HCT116 (cell line): ENCODE data around the gene NHLRC1. TPM values are rescaled to one million over a fixed set of nuclear protein-coding genes. Genes with fewer than 3 reads are reported as not detected.

Experiments used
- ATAC-seq: fragments of 200-7000 bp; cut with Tn5 transposase; 2 replicates; pipeline ENCODE4 v1.9.1; 2020; ENCODE audit warnings: mild to moderate bottlenecking, moderate library complexity
- BruUV-seq: library from RNA; stranded (reverse); fragments of 400-500 nt; replicated peaks from 2 replicates; lab custom pipeline; 2021; lab: Mats Ljungman, UMichigan
- CTCF ChIA-PET: fragments of 300-600 bp; sonication (Branson Sonifier 250); formaldehyde crosslinking; loops from one replicate; lab custom pipeline; 2021; ENCODE audit warnings: antibody characterized with exemption; lab: Charles Lee
- POLR2A ChIA-PET: fragments of 300-600, 350-600 bp; sonication (Branson Sonifier 250); formaldehyde crosslinking; loops from one replicate; lab custom pipeline; 2021; ENCODE audit warnings: antibody characterized with exemption; lab: Charles Lee
- RAD21 ChIA-PET, 2 experiments: fragments of 300-600 bp; sonication (Branson Sonifier 250); formaldehyde crosslinking; loops; one replicate each; lab custom pipeline; 2023; ENCODE audit warnings: low total read pairs in 2 of 2; ENCODE audit not compliant: uncharacterized antibody in 2 of 2, unreplicated experiment in 2 of 2, low non-redundant PET in 1 of 2; lab: Charles Lee
- DNase-seq: peaks from one replicate; pipeline ENCODE4 v3.0.0-alpha.2; 2010; ENCODE audit warnings: low read depth, low spot score
- H2AFZ ChIP-seq: fragments of 200-600 bp; shearing (Covaris generic), sonication (generic); 2 replicates; pipeline ENCODE4 v1.6.1; 2017; ENCODE audit warnings: low read depth, mixed run types, mixed read lengths, antibody characterized with exemption, low read length; ENCODE audit not compliant: poor library complexity, severe bottlenecking
- H3K27ac ChIP-seq: 2 replicates; pipeline ENCODE4 v1.5.1; 2012; ENCODE audit warnings: low read depth, low read length
- H3K27me3 ChIP-seq: fragments of 200-600 bp; sonication (generic); 2 replicates; pipeline ENCODE4 v1.6.1; 2016; ENCODE audit warnings: mixed run types, low read length, mixed read lengths; ENCODE audit not compliant: insufficient read depth
- H3K36me3 ChIP-seq, 2 experiments: fragments of 200-500 bp in 1 of 2; fragments of 200-600 bp in 1 of 2; sonication (Bioruptor generic) in 1 of 2; sonication (generic) in 1 of 2; 2 replicates each; pipeline versions ENCODE4 v1.5.1 to v1.6.1; 2014 to 2016; ENCODE audit warnings: low read length in 2 of 2, inconsistent platforms in 1 of 2, mixed read lengths in 1 of 2, mixed run types in 1 of 2; ENCODE audit not compliant: insufficient read depth in 2 of 2, control insufficient read depth in 1 of 2
- H3K4me1 ChIP-seq, 2 experiments: fragments of 200-600 bp in 1 of 2; sonication (generic) in 1 of 2; 2 replicates each; pipeline versions ENCODE4 v1.5.1 to v1.6.1; 2012 to 2017; ENCODE audit warnings: low read length in 2 of 2, inconsistent platforms in 1 of 2, mild to moderate bottlenecking in 1 of 2, mixed read lengths in 1 of 2, mixed run types in 1 of 2, moderate library complexity in 1 of 2; ENCODE audit not compliant: insufficient read depth in 2 of 2, control insufficient read depth in 1 of 2
- H3K4me2 ChIP-seq: fragments of 200-600 bp; sonication (generic); 2 replicates; pipeline ENCODE4 v1.6.1; 2017; ENCODE audit warnings: mixed run types, low read length, mixed read lengths
- H3K4me3 ChIP-seq, 2 experiments: fragments of 200-600 bp in 1 of 2; sonication (generic) in 1 of 2; replicated peaks in 1 of 2; 2 replicates each; pipeline ENCODE4 v1.5.1; 2011 to 2016; ENCODE audit warnings: low read length in 2 of 2, control low read depth in 1 of 2, low read depth in 1 of 2, mild to moderate bottlenecking in 1 of 2, mixed read lengths in 1 of 2, mixed run types in 1 of 2
- H3K79me2 ChIP-seq: fragments of 200-600 bp; sonication (generic); 2 replicates; pipeline ENCODE4 v1.6.1; 2017; ENCODE audit warnings: mild to moderate bottlenecking, mixed run types, low read length, moderate library complexity, mixed read lengths; ENCODE audit not compliant: insufficient read depth
- H3K9ac ChIP-seq: fragments of 200-600 bp; sonication (generic); 2 replicates; pipeline ENCODE4 v1.6.1; 2016; ENCODE audit warnings: low read length, mixed read lengths
- H3K9me2 ChIP-seq: fragments of 200-600 bp; sonication (generic), shearing (Covaris generic); 2 replicates; pipeline ENCODE4 v1.6.1; 2017; ENCODE audit warnings: mixed run types, mild to moderate bottlenecking, moderate library complexity; ENCODE audit not compliant: insufficient read depth
- H3K9me3 ChIP-seq, 2 experiments: fragments of 200-500 bp in 1 of 2; fragments of 200-600 bp in 1 of 2; sonication (Bioruptor generic) in 1 of 2; sonication (generic) in 1 of 2; 2 replicates each; pipeline ENCODE4 v1.6.1; 2014 to 2017; ENCODE audit warnings: low read length in 2 of 2, mixed read lengths in 2 of 2, inconsistent platforms in 1 of 2, low read depth in 1 of 2, mild to moderate bottlenecking in 1 of 2, mixed run types in 1 of 2, moderate library complexity in 1 of 2; ENCODE audit not compliant: control insufficient read depth in 1 of 2, insufficient read depth in 1 of 2
- H4K20me1 ChIP-seq: fragments of 200-600 bp; sonication (generic), shearing (Covaris generic); 2 replicates; pipeline ENCODE4 v1.6.1; 2017; ENCODE audit warnings: mixed run types, mild to moderate bottlenecking, moderate library complexity; ENCODE audit not compliant: insufficient read depth
- EGR1 ChIP-seq: IDR thresholded peaks from 2 replicates; pipeline ENCODE4 v1.6.1; 2012; ENCODE audit warnings: low read depth
- ELF1 ChIP-seq: IDR thresholded peaks from 2 replicates; pipeline ENCODE4 v1.6.1; 2012; ENCODE audit warnings: low read depth, borderline replicate concordance
- EZH2phosphoT487 ChIP-seq: fragments of 200-600 bp; IDR thresholded peaks from 2 replicates; pipeline ENCODE4 v1.6.1; 2018; ENCODE audit warnings: antibody characterized with exemption, borderline replicate concordance
- RAD21 ChIP-seq: IDR thresholded peaks from 2 replicates; pipeline ENCODE4 v1.6.1; 2012; ENCODE audit warnings: low read depth, mild to moderate bottlenecking
- YY1 ChIP-seq: IDR thresholded peaks from 2 replicates; pipeline ENCODE4 v1.6.1; 2011; ENCODE audit warnings: low read length, low read depth, moderate library complexity, mild to moderate bottlenecking; ENCODE audit not compliant: insufficient replicate concordance; ENCODE audit errors: extremely low read depth
- intact Hi-C: fragments of 100-400 bp; cut with micrococcal nuclease; formaldehyde crosslinking; loops from 2 replicates; pipeline ENCODE4 v1.10.0; 2022
- total RNA-seq: library from RNA; stranded (reverse); gene quantifications from one replicate; pipeline ENCODE4 v1.2.1, GENCODE V29; 2021; ENCODE audit not compliant: unreplicated experiment

NHLRC1 gene
- total RNA-seq, 1 experiment from 2014 or later: not detected

GRCh38 chr6:18070486-18070885 is 52.0 kb downstream of the NHLRC1 start:
- intact Hi-C loops: no loop called here
- CTCF ChIA-PET: no interaction called here

More at GRCh38 chr6:18070486-18070885, 52.0 kb downstream of the NHLRC1 start:
- no peaks in the 10 kb centered on the region for H3K9me2 ChIP-seq
- no peaks in the 10 kb centered on the region for H3K79me2 ChIP-seq
- H3K36me3 ChIP-seq: no peaks in the 10 kb centered on the region
- H3K27me3 ChIP-seq: no peaks in the 10 kb centered on the region
- no peaks in the 10 kb centered on the region for H4K20me1 ChIP-seq
- H3K4me2 ChIP-seq: no peak overlapping the region
- H3K9ac ChIP-seq: no peak overlapping the region
- ChIA-PET POLR2A (no interaction called here), RAD21 (no interaction called here)
- no peak overlapping the region for H3K27ac ChIP-seq
- no peak overlapping the region for H2AFZ ChIP-seq
- TF ChIP-seq EGR1 (no peak), RAD21 (no peak), ELF1 (no peak), EZH2phosphoT487 (no peak), YY1 (no peak)
- BruUV-seq: no TSS peak
- H3K4me1 ChIP-seq: no peaks in the 10 kb centered on the region
- DNase-seq (no peak), ATAC-seq (no peak)
- H3K9me3 ChIP-seq: 0 out of 4 replicates have a peak, but pooled peaks cover 3% of the 10 kb centered on the region in 2 experiments
- H3K4me3 ChIP-seq: no peak overlapping the region

Other genes starting within 250 kb of the NHLRC1 start
- gene KIF13A, start 135.0 kb downstream of the NHLRC1 start, total RNA-seq: 23.1 TPM
- gene TPMT, start 32.4 kb upstream of the NHLRC1 start, total RNA-seq: 10.1 TPM
- 24.5 TPM for gene KDM1B, start 32.7 kb upstream of the NHLRC1 start, total RNA-seq
- 108 TPM for gene DEK, start 141.9 kb upstream of the NHLRC1 start, total RNA-seq